Transverse colon (tissue), 4 donors: Measurements from ENCODE around the gene COBLL1. TPM values are rescaled to one million over a fixed set of nuclear protein-coding genes. Genes with fewer than 3 reads are reported as not detected.
"Not testable (repeated sequence)": the region's sequence is repeated elsewhere in the genome, so short reads cannot be mapped to it uniquely, and the experiment has no call there.

Experiments used
- DNase-seq: peaks from one replicate; pipeline ENCODE4 v3.0.0-alpha.2; 2019
- H3K27ac ChIP-seq, 4 donors: fragments of 200-600 bp; sonication (generic); 2 replicates each; pipeline ENCODE4 v1.5.1; 2016 to 2018; ENCODE audit warnings: inconsistent platforms in 4 of 4
- H3K27me3 ChIP-seq: fragments of 200-600 bp; sonication (generic); 2 replicates; pipeline ENCODE4 v1.5.1; 2017; ENCODE audit warnings: inconsistent platforms
- H3K36me3 ChIP-seq, 4 donors: fragments of 200-600 bp; sonication (generic); 2 replicates each; pipeline ENCODE4 v1.5.1; 2017 to 2019; ENCODE audit warnings: inconsistent platforms in 4 of 4
- H3K4me1 ChIP-seq, 4 donors: fragments of 200-600 bp; sonication (generic); 2 replicates each; pipeline ENCODE4 v1.5.1; 2017 to 2020; ENCODE audit warnings: inconsistent platforms in 4 of 4
- H3K4me3 ChIP-seq, 4 donors: fragments of 200-600 bp; sonication (generic); 1 replicate in 1 of 4; 2 replicates in 3 of 4; pipeline versions ENCODE4 v1.5.1 to v1.6.1; 2017 to 2019; ENCODE audit warnings: inconsistent platforms in 4 of 4
- H3K9me3 ChIP-seq, 2 donors: fragments of 200-600 bp; sonication (generic); 2 replicates each; pipeline ENCODE4 v1.5.1; 2017 to 2019; ENCODE audit warnings: inconsistent platforms in 2 of 2
- CTCF ChIP-seq, 5 experiments: fragments of 200-600 bp in 3 of 5; fragments of 450-650 bp in 2 of 5; sonication (generic) in 3 of 5; IDR thresholded peaks; 1 replicate in 2 of 5; 2 replicates in 3 of 5; pipeline ENCODE4 v1.5.1; 2016 to 2017; ENCODE audit warnings: antibody characterized with exemption in 5 of 5, inconsistent platforms in 3 of 5, mild to moderate bottlenecking in 2 of 5, moderate library complexity in 1 of 5
- EP300 ChIP-seq: sonication (generic); formaldehyde crosslinking; IDR thresholded peaks from one replicate; pipeline ENCODE4 v1.6.1; 2017; ENCODE audit warnings: antibody characterized with exemption, low read depth
- POLR2A ChIP-seq: fragments of 450-650 bp; IDR thresholded peaks from one replicate; pipeline ENCODE4 v1.6.1; 2016; ENCODE audit warnings: antibody characterized with exemption, mild to moderate bottlenecking, moderate library complexity
- POLR2AphosphoS5 ChIP-seq, 3 donors: sonication (generic); formaldehyde crosslinking; IDR thresholded peaks; one replicate each; pipeline ENCODE4 v1.6.1; 2016; ENCODE audit warnings: antibody characterized with exemption in 3 of 3
- WGBS, 2 donors: methylation state at CpG; one replicate each; pipeline ENCODE4 v1.1.5; 2018; ENCODE audit warnings: low coverage in 1 of 2; 5-methylcytosine and 5-hydroxymethylcytosine counted together
- in situ Hi-C, 4 donors: fragments of 200-750 bp; cut with MboI; loops; one replicate each; pipeline versions ENCODE4 v1.15.0 to v1.15.1; 2017; ENCODE audit warnings: low sequenced_read_pairs in 3 of 4, low pct_ligation_motif_present in 1 of 4, low pct_unique_long_range_greater_than_20kb in 1 of 4
- intact Hi-C: fragments of 100-400 bp; cut with DNase I; formaldehyde crosslinking; loops from one replicate; pipeline ENCODE4 v1.15.1; 2023; ENCODE audit warnings: low total_unique reads
- total RNA-seq, 4 donors: library from RNA; depleted of rRNA; stranded (reverse); fragments of >200 nt; gene quantifications; one replicate each; pipeline ENCODE4 v1.1.0, GENCODE V29; 2016

Gene COBLL1
- total RNA-seq, 4 donors from 2014 or later: 21.7 to 129 (median 30.7) TPM

- Histone ChIP-seq H3K27ac (no peak overlapping the region), H3K36me3 (no peaks in the 10 kb centered on the region), H3K4me3 (no peak overlapping the region), H3K27me3 (no peaks in the 10 kb centered on the region), H3K9me3 (no peaks in the 10 kb centered on the region), H3K4me1 (peaks cover 0 to 4% (median 2%) of the 10 kb centered on the region in 4 donors)
- TF ChIP-seq POLR2A: no peak
- no peak for TF ChIP-seq CTCF (IDR thresholded peaks at IDR 0.05)
- TF ChIP-seq EP300: no peak
- no peak for TF ChIP-seq POLR2AphosphoS5 (IDR thresholded peaks at IDR 0.05)
- DNase-seq: no peak
- in situ Hi-C loops (no loop called here), intact Hi-C loops (no loop called here)
These were observed 27.8 kb upstream of the COBLL1 start for GRCh38 chr2:164869420-164869772.

- whole genome bisulfite sequencing, 2 donors: 76 to 93% methylated on average over 2 to 5 of the region's 5 CpGs
- Histone ChIP-seq H3K27me3 (no peaks in the 10 kb centered on the region), H3K36me3 (no peaks in the 10 kb centered on the region), H3K4me1 (peaks cover 0 to 4% (median 2%) of the 10 kb centered on the region in 4 donors), H3K27ac (no peak overlapping the region), H3K4me3 (no peak overlapping the region), H3K9me3 (no peaks in the 10 kb centered on the region)
- TF ChIP-seq CTCF (IDR thresholded peaks at IDR 0.05): no peak
- TF ChIP-seq POLR2AphosphoS5 (IDR thresholded peaks at IDR 0.05): no peak
- no peak for TF ChIP-seq POLR2A
- TF ChIP-seq EP300: no peak
- in situ Hi-C loops (no loop called here), intact Hi-C loops (no loop called here)
- no peak for DNase-seq
These were observed 27.2 kb upstream of the COBLL1 start for GRCh38 chr2:164868563-164869419.

GRCh38 chr2:164867779-164868397, 26.3 kb upstream of the COBLL1 start:
- 44 to 59% methylated on average over 2 to 3 of the region's 3 CpGs for WGBS, 2 donors
- H3K27me3 ChIP-seq: no peaks in the 10 kb centered on the region
- intact Hi-C loops (no loop called here), in situ Hi-C loops (no loop called here)
- no peak for TF ChIP-seq EP300
- TF ChIP-seq CTCF (IDR thresholded peaks at IDR 0.05): no peak
- TF ChIP-seq POLR2AphosphoS5 (IDR thresholded peaks at IDR 0.05): no peak
- TF ChIP-seq POLR2A: no peak
- no peak for DNase-seq
- H3K36me3 ChIP-seq: no peaks in the 10 kb centered on the region
- H3K4me3 ChIP-seq: no peak overlapping the region
- H3K27ac ChIP-seq: no peak overlapping the region
- peaks cover 0 to 4% (median 0%) of the 10 kb centered on the region in 4 donors for H3K4me1 ChIP-seq
- no peaks in the 10 kb centered on the region for H3K9me3 ChIP-seq

GRCh38 chr2:164866381-164866780, 24.8 kb upstream of the COBLL1 start:
- DNase-seq, H3K9me3 ChIP-seq, intact Hi-C loops, H3K4me3 ChIP-seq, in situ Hi-C loops, H3K36me3 ChIP-seq, H3K4me1 ChIP-seq, H3K27me3 ChIP-seq, H3K27ac ChIP-seq: not testable (repeated sequence)
- WGBS, 2 donors: 67 to 68% methylated on average over 1 of the region's 1 CpG
